IMR-90 (cell line): ENCODE results near the gene SLC27A6.

Source experiments
- BHLHE40 ChIP-seq: fragments of 150-350 bp; IDR thresholded peaks from 2 replicates; pipeline ENCODE4 v1.6.1; 2016; ENCODE audit warnings: mild to moderate bottlenecking, low read depth, low read length
- CEBPB ChIP-seq: IDR thresholded peaks from 2 replicates; pipeline ENCODE4 v1.6.1; 2012; ENCODE audit warnings: low read depth, low read length, improper control_type of control experiment
- CTCF ChIP-seq: conservative IDR thresholded peaks from 2 replicates; pipeline ENCODE4 v1.5.1; 2012; ENCODE audit warnings: mild to moderate bottlenecking, low read depth, low read length, improper control_type of control experiment
- POLR2A ChIP-seq: IDR thresholded peaks from 2 replicates; pipeline ENCODE4 v1.6.1; 2012; ENCODE audit warnings: mild to moderate bottlenecking, low read depth, low read length
- TF ChIP-seq, protein P1 (sequence below): fragments of 150-350 bp; IDR thresholded peaks from 2 replicates; pipeline ENCODE4 v1.6.1; 2016; ENCODE audit warnings: low read depth, mild to moderate bottlenecking, low read length, moderate library complexity, borderline replicate concordance

GRCh38 chr5:129057329-129057728, 92.0 kb downstream of the SLC27A6 start:
- no peak for TF ChIP-seq CTCF
- TF ChIP-seq POLR2A: no peak
- TF ChIP-seq CEBPB: no peak
- no peak for TF ChIP-seq BHLHE40
- TF ChIP-seq, protein P1, sequence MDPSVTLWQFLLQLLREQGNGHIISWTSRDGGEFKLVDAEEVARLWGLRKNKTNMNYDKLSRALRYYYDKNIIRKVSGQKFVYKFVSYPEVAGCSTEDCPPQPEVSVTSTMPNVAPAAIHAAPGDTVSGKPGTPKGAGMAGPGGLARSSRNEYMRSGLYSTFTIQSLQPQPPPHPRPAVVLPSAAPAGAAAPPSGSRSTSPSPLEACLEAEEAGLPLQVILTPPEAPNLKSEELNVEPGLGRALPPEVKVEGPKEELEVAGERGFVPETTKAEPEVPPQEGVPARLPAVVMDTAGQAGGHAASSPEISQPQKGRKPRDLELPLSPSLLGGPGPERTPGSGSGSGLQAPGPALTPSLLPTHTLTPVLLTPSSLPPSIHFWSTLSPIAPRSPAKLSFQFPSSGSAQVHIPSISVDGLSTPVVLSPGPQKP: no peak
